KMS-11 (cell line): Measurements from ENCODE around the gene FGF3.

Experiments used
- H2AFZ ChIP-seq: fragments of 200-600 bp; sonication (generic); 2 replicates; pipeline ENCODE4 v1.6.1; 2016; ENCODE audit warnings: antibody characterized with exemption, mixed run types, low read depth
- H3K27ac ChIP-seq: fragments of 200-600 bp; sonication (generic); 2 replicates; pipeline ENCODE4 v1.6.1; 2016; ENCODE audit warnings: mild to moderate bottlenecking, mixed run types
- H3K27me3 ChIP-seq: fragments of 200-600 bp; sonication (generic); 2 replicates; pipeline ENCODE4 v1.6.1; 2017; ENCODE audit warnings: mild to moderate bottlenecking, low read depth, mixed run types, moderate library complexity; ENCODE audit not compliant: insufficient read depth
- H3K36me3 ChIP-seq: fragments of 200-600 bp; sonication (generic); 2 replicates; pipeline ENCODE4 v1.6.1; 2017; ENCODE audit warnings: mild to moderate bottlenecking, mixed run types; ENCODE audit not compliant: insufficient read depth
- H3K4me1 ChIP-seq: fragments of 200-600 bp; sonication (generic); 2 replicates; pipeline ENCODE4 v1.6.1; 2016; ENCODE audit warnings: mild to moderate bottlenecking, low read depth, mixed run types; ENCODE audit not compliant: poor library complexity, severe bottlenecking
- H3K4me2 ChIP-seq: fragments of 200-600 bp; sonication (generic); 2 replicates; pipeline ENCODE4 v1.7.0; 2016; ENCODE audit warnings: mild to moderate bottlenecking, mixed run types
- H3K4me3 ChIP-seq: fragments of 200-600 bp; sonication (generic); IDR thresholded peaks from 2 replicates; pipeline ENCODE4 v1.6.1; 2017; ENCODE audit warnings: low read depth, low read length, mixed read lengths; ENCODE audit not compliant: insufficient read depth
- H3K79me2 ChIP-seq: fragments of 200-600 bp; sonication (generic); 2 replicates; pipeline ENCODE4 v1.6.1; 2016; ENCODE audit warnings: low read depth, mixed run types; ENCODE audit not compliant: insufficient read depth
- H3K9ac ChIP-seq: fragments of 200-600 bp; sonication (generic); 2 replicates; pipeline ENCODE4 v1.6.1; 2016; ENCODE audit warnings: mild to moderate bottlenecking, mixed run types
- H4K20me1 ChIP-seq: fragments of 200-600 bp; sonication (generic); 2 replicates; pipeline ENCODE4 v1.6.1; 2016; ENCODE audit warnings: mild to moderate bottlenecking, mixed run types; ENCODE audit not compliant: insufficient read depth
- TF ChIP-seq, protein P1 (sequence below): fragments of 200-600 bp; sonication (generic); conservative IDR thresholded peaks from 2 replicates; pipeline ENCODE4 v1.6.1; 2017; ENCODE audit warnings: low read depth, mild to moderate bottlenecking, antibody characterized with exemption, low read length, moderate library complexity, mixed read lengths

FGF3 gene

GRCh38 chr11:69825037-69825834 lies 6.0 kb upstream of the FGF3 start:
- H3K4me1 ChIP-seq: no peaks in the 10 kb centered on the region
- no peak overlapping the region for H3K27ac ChIP-seq
- no peaks in the 10 kb centered on the region for H4K20me1 ChIP-seq
- no peak overlapping the region for H2AFZ ChIP-seq
- no peaks in the 10 kb centered on the region for H3K79me2 ChIP-seq
- no peak overlapping the region for H3K4me3 ChIP-seq
- TF ChIP-seq, protein P1, sequence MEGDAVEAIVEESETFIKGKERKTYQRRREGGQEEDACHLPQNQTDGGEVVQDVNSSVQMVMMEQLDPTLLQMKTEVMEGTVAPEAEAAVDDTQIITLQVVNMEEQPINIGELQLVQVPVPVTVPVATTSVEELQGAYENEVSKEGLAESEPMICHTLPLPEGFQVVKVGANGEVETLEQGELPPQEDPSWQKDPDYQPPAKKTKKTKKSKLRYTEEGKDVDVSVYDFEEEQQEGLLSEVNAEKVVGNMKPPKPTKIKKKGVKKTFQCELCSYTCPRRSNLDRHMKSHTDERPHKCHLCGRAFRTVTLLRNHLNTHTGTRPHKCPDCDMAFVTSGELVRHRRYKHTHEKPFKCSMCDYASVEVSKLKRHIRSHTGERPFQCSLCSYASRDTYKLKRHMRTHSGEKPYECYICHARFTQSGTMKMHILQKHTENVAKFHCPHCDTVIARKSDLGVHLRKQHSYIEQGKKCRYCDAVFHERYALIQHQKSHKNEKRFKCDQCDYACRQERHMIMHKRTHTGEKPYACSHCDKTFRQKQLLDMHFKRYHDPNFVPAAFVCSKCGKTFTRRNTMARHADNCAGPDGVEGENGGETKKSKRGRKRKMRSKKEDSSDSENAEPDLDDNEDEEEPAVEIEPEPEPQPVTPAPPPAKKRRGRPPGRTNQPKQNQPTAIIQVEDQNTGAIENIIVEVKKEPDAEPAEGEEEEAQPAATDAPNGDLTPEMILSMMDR: no peak
- no peaks in the 10 kb centered on the region for H3K36me3 ChIP-seq
- no peak overlapping the region for H3K9ac ChIP-seq
- H3K4me2 ChIP-seq: no peak overlapping the region
- no peaks in the 10 kb centered on the region for H3K27me3 ChIP-seq

GRCh38 chr11:69823641-69824265 lies 4.5 kb upstream of the FGF3 start:
- Histone ChIP-seq H3K4me2 (no peak overlapping the region), H3K4me1 (no peaks in the 10 kb centered on the region), H3K27ac (no peak overlapping the region), H2AFZ (no peak overlapping the region), H3K9ac (no peak overlapping the region), H3K79me2 (no peaks in the 10 kb centered on the region), H3K36me3 (no peaks in the 10 kb centered on the region), H3K4me3 (no peak overlapping the region), H4K20me1 (no peaks in the 10 kb centered on the region), H3K27me3 (no peaks in the 10 kb centered on the region)
- TF ChIP-seq, protein P1: no peak

GRCh38 chr11:69822676-69823494 lies 3.7 kb upstream of the FGF3 start:
- Histone ChIP-seq H3K36me3 (no peaks in the 10 kb centered on the region), H3K4me2 (no peak overlapping the region), H3K4me1 (no peaks in the 10 kb centered on the region), H2AFZ (no peak overlapping the region), H3K27me3 (no peaks in the 10 kb centered on the region), H3K27ac (no peak overlapping the region), H3K9ac (no peak overlapping the region), H3K4me3 (no peak overlapping the region), H3K79me2 (no peaks in the 10 kb centered on the region), H4K20me1 (no peaks in the 10 kb centered on the region)
- TF ChIP-seq, protein P1: no peak

- H3K4me1 ChIP-seq: no peaks in the 10 kb centered on the region
- no peak overlapping the region for H3K9ac ChIP-seq
These were observed 2.4 kb upstream of the FGF3 start for GRCh38 chr11:69821511-69822040.

More at GRCh38 chr11:69821511-69822040, 2.4 kb upstream of the FGF3 start:
- no peaks in the 10 kb centered on the region for H3K36me3 ChIP-seq
- H3K4me2 ChIP-seq: no peak overlapping the region
- no peak overlapping the region for H3K27ac ChIP-seq
- H3K79me2 ChIP-seq: no peaks in the 10 kb centered on the region
- TF ChIP-seq, protein P1: no peak
- no peaks in the 10 kb centered on the region for H4K20me1 ChIP-seq
- H2AFZ ChIP-seq: no peak overlapping the region
- H3K4me3 ChIP-seq: no peak overlapping the region
- H3K27me3 ChIP-seq: no peaks in the 10 kb centered on the region
